Measurements from ENCODE around the gene KIAA1586. TPM values are rescaled to one million over a fixed set of nuclear protein-coding genes. Genes with fewer than 3 reads are reported as not detected.
A peak's percentile ranks its signal among the peaks of the same experiment; 100 is the strongest.
"Not testable (repeated sequence)": the region's sequence is repeated elsewhere in the genome, so short reads cannot be mapped to it uniquely, and the experiment has no call there.

KIAA1586 gene, protein sequence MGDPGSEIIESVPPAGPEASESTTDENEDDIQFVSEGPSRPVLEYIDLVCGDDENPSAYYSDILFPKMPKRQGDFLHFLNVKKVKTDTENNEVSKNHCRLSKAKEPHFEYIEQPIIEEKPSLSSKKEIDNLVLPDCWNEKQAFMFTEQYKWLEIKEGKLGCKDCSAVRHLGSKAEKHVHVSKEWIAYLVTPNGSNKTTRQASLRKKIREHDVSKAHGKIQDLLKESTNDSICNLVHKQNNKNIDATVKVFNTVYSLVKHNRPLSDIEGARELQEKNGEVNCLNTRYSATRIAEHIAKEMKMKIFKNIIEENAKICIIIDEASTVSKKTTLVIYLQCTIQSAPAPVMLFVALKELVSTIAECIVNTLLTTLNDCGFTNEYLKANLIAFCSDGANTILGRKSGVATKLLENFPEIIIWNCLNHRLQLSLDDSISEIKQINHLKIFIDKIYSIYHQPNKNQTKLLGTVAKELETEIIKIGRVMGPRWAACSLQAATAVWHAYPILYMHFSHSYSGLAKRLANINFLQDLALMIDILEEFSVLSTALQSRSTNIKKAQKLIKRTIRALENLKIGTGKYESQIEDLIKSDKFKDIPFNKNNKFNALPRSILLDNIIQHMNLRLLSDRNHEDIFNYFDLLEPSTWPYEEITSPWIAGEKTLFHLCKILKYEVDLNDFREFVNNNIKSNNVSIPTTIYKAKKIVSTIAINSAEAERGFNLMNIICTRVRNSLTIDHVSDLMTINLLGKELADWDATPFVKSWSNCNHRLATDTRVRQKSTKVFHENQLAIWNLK
- 10.5 and 11.0 TPM in 2 replicates for total RNA-seq

DNA sequence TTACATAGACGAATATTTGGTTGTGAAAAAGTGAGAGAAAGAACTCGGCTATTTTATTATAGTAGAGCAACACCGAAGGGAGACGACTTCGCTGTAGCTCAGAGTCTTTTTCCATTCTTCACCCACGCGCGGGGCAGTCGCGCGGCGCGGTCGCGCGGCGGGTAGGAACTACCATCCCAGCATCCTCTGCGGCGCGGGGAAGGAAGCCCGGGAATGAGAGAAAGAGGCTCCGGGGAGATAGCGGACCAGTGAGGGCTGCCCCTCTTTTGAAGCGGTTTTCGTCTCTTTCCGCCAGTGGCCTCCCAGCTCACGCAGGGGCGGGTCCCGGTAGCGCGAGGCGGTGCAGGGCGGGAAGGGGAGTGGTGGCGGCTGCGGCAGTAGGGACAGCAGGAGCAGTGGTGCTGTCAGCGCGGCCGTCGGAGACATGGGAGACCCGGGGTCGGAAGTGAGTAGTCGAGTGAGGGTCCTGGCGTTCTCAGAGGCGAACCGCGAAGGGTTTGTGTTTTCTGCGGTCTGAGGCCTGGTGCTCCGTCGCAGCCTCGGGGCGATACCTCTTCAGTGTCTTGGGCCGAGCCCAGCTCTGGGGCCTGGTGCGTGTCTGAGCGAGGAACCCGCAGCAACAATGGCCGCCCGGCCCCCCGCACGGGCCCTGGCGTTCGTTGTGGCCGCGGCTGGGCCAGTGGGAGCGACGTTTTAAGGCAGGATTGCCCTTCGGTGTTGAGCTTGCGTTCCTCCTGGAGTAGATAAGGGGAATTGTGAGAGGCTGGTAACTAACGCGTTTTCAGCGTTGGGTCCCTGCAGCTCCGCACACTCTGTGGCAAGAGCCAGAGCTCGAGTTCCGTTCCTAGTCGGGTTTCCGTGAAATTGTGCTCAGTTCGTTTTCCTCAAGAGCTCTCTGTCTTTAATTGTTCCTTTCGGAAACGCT lies at the start of gene KIAA1586:
Gene KIAA1586 (plus strand): TSS at position 362 of the 925 bp plus-strand sequence. CDS start 63 bp downstream, at position 425.
- DNase-seq (ENCODE audit: low read depth in 2 of 2), result peak; percentile 70 to 90

DNA sequence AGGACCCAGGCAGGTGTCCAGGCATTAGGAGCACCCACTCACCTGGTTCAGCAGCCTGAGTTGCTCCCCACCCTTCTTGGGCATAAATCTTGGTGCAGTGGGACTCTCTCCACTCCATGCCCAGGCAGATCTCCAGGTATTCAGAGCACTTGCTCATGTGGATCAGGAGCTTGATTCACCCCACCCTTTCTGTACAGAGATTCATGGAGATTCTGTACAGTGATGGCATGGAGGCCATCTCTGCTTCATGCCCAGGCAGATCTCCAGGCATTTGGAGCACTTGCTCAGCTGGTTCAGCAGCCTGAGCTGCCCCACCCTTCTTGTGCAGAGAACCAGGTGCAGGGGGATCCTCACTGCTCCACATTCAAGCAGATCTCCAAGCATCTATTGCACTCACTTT lies 47.4 kb upstream of the KIAA1586 start:
- DNase-seq (ENCODE audit: low read depth in 2 of 2), result no peak

DNA sequence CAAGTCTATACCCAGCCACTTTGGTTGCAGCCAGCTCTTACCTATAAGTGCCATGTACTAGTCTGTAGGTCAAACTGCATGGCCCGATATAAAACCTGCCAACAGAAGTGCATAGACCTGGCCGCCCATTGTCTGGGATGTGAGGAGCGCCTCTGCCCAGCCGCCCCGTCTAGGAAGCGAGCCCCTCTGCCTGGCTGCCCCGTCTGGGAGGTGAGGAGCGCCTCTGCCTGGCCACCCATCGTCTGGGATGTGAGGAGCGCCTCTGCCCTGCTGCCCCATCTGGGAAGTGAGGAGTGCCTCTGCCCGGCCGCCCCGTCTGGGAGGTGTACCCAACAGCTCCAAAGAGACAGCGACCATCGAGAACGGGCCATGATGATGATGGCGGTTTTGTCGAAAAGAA lies 46.7 kb upstream of the KIAA1586 start:
- not testable (repeated sequence) for DNase-seq (ENCODE audit: low read depth in 2 of 2)

DNA sequence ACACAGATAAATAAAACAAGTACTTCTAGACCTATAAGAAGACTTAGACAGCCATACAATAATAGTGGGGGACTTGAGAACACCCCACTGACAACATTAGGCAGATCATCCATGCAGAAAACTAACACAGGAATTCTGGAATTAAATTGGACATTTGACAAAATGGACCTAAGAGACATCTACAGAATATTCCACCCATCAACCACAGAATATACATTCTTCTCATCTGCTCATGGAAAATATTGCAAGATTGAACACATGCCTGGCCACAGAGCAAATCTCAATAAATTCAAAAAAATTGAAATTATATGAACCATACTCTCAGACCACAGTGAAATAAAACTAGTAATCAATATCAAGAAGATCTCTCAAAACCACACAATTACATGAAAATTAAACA lies 44.3 kb upstream of the KIAA1586 start:
- no peak for DNase-seq (ENCODE audit: low read depth in 2 of 2)

DNA sequence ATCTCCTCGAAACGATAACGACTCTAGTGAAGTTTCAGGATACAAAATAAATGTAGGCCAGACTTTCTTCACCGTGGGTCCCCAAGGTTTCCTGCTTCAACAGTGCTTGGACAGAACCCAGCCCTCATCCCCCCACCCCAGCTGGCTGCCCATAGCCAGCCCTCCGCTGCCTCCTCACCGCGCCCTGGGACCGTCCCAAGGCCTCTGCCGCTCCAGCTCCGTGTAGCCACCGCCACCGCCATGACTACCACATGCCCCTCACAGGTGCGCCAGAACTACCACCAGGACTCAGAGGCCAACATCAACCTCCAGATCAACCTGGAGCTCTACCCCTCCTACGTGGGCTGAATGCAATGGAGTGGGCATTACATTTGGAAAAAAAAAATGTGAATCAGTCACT lies 42.2 kb upstream of the KIAA1586 start:
- DNase-seq (ENCODE audit: low read depth in 2 of 2), result no peak

DNA sequence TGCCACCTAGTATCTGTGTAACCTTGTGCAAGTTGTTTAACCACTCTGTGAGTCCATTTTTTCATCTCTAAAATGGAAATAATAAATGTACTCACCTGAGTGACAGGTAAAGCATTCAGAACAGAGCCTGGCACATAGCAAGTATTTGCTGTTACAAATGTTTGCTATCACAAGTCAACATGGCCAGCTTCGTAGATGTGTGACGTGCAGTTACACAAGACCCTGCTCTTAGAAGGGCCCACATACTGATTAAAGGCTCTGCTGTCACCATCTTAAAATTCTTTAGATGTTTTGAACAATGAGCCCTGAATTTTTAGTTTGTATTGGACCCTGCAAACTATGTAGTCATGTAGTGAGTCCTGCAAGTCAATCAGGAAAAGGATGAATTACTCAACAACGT lies 40.4 kb upstream of the KIAA1586 start:
- no peak for DNase-seq (ENCODE audit: low read depth in 2 of 2)

DNA sequence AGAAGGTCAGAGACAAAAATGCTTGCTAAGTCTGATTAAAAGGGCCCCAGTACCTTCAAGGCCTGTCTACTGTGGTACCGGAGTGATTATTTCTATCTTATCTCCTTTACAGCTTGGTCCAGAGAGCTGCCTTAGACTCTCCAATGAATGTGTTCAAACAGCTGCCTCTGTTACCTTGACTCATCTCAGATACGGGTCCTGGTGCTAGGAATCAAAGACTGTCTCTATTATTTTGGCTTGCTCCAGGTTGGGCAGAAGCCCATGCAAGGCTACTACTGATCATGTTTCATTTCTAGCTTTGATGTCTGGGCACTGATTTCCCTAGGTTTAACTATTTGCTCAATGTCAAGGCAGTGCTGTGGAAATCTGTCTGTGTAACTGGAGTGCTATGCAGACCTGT lies 38.4 kb upstream of the KIAA1586 start:
- DNase-seq (ENCODE audit: low read depth in 2 of 2), result not testable (repeated sequence)

DNA sequence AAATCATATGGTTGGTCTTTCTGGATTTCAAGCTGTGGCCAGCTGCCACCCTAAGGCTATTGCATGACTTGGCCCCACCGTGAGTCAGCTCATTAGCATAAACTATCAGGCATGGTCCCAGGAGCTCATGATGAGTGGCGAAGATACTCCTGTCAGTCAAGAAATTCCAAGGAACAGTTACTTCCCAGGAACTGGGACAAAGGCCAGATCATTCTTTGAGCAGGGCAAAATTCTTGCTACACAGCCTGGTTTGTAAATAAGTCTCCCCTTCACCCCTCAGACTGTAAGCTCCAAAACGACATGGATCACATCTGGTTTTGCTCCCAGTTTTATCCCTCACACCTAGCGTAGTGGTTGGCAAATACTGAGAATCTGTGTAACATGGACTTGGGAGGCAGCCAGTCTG lies 33.0 kb upstream of the KIAA1586 start:
- no peak for DNase-seq (ENCODE audit: low read depth in 2 of 2)

DNA sequence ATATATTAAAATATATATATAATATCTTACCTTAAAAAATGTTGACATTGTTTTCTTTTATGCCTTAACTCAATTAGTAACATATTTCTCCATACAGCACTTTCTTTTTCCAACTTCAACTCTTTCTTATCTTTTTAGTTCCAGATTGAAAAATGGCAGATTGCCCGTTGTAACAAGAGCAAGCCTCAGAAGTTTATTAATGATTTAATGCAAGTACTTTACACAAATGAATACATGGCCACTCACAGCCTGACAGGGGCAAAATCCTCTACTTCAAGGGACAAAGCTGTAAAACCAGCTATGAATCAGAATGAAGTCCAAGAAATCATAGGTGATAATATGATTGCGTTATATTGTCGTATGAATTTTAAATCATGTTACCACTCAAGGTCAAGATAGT lies 29.4 kb upstream of the KIAA1586 start:
- no peak for DNase-seq (ENCODE audit: low read depth in 2 of 2)

DNA sequence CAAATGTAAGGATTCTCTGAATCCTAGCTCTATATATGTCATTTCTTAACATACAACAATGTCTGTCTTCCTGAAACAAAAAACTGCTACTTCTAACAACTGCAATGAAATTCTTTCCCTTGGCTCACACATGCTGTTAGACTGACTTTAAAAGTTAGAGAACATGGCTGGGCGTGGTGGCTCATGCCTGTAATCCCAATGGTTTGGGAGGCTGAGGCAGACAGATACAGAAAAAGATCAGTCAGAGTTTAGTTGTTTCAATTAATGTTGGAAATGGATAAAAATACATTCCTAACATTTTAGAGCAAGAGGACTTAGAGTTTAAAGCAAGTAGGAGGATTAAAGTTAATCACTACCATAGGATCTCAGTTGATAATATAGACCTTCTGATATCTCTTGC lies 28.7 kb upstream of the KIAA1586 start:
- no peak for DNase-seq (ENCODE audit: low read depth in 2 of 2)

DNA sequence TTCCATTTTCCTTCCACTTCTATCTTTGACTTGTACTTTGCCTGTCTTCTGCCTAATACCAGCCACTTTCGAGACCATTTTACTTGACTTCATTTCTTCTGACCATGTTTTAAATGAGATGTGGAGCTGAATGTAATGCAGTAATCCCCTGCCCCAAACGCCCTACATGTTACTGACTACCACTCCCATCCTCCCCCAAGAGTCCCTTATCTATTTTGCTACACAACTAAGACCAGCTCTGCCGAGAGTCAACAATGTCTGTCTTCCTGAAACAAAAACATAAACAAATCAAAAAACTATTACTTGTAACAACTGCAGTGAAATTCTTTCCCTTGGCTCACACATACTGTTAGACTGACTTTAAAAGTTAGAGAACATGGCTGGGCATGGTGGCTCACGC lies 27.1 kb upstream of the KIAA1586 start:
- DNase-seq (ENCODE audit: low read depth in 2 of 2), result no peak

DNA sequence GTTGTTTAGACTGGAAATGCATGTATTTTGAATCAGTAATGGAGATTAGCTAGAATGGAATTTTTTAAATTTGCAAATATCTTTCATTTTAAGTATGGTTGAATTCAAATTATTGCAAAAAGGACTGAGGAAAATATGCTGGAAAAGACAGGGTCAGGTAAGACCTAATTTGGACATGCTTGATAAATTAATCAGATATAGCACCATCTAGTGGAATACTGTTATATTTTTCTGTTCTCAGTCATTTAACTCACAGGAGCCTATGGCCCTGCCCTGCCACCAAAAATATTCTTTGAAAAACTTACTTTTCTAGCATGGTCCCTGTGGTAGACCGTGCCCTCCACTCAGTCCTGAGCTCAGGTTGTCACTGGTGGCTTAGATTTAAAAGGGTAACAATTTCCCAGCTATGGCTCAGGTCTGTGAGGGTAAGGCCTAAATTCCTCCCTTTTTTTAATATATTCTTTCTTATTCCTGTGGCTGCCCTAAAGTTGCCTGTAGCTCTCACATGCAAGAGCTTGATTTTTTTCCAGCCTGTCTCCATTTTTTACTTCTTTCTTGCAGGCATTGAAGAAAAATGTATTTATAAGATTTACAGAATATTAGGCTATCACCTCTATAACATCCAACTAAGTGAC lies 25.3 kb upstream of the KIAA1586 start:
- DNase-seq (ENCODE audit: low read depth in 2 of 2), result peak; percentile 28 to 53

DNA sequence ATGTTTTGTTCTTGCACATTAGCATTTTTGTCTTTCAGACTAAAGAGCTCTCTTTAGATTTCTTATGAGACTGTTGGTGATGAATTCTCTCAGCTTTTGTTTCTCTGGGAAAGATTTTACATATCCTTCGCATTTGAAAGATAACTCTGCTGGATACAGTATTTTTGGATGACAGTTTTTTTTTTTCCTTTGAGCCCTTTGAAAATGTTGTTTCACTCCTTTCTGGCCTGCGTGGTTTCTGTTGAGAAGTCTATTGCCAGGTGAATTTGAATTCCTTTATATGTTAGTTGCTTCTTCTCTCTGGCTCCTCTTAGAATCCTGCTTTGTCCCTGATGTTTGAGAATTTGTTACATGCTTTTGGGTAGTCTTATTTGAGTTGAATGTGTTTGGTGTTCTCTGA lies 22.2 kb upstream of the KIAA1586 start:
- DNase-seq (ENCODE audit: low read depth in 2 of 2), result no peak

DNA sequence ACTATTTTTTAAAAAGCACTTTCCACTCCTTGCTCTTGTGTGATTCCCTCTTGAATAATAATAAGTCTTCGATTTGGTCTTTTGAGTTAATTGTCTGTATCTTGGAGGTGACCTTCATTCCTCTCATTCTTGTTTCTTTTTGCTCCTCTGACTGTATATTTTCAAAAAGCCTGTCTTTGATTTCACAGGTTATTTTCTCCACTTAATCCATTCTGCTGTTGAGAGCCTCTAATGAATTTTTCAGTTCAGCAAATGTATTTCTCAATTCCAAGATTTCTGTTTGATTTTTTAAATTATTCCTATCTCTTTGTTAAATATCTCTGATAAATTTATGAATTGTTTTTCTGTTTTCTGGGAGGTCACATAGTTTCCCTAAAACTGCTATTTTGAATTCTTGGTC lies 21.7 kb upstream of the KIAA1586 start:
- DNase-seq (ENCODE audit: low read depth in 2 of 2), result no peak

DNA sequence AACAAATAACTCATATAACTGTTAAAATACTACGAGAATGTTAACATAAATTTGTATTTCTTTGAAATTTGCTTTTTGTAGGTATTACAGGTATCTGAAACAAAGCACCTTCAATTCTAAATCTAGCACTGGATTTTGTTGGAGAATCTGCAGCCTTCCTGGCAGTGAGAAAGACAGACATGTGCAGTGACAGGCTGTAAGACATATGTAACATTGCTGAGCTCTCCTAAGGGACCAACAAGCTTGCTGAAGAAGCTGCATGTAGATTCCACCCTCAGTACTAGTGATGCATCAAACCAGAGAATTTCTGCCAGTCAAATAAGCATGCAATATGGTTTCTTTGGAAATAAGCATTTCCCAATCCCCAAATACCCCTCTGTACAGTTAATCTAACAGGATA lies 20.5 kb upstream of the KIAA1586 start:
- no peak for DNase-seq (ENCODE audit: low read depth in 2 of 2)

DNA sequence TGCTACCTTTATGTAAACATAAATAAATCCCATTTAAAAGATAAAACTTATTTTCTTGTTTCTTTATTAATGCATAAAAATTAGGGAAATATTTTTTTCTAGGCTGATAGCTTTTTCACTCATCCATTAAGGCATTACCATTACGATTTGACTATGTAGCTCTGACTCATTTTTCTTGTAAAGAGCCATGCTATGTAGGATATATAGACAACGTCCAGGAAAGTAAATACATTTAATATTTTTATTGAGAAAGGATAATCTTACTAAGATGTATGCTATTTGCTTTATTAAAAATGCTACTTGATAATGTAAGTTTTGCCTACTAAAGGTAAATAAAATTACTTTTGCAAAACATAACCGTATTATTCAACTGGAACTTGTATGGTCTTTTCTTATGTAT lies 19.2 kb upstream of the KIAA1586 start:
- DNase-seq (ENCODE audit: low read depth in 2 of 2), result no peak

DNA sequence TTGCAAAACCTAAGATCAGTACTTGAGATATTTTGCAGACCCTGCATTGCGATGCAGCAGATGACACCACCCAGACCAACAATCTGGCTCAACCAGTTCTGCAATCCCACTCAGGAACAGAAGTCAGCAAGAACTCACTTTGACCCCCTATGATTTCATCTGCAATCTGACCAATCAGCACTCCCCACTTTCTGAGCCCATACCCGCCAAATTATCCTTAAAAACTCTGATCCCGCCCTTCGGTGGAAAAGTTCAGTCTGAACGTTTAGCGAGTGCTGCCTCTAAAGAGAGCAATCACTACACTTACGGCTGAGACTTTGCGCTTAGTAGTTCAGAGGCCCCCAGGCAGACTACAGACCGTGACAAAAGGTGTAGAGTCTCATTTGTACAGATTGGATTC lies 17.3 kb upstream of the KIAA1586 start:
- no peak for DNase-seq (ENCODE audit: low read depth in 2 of 2)

DNA sequence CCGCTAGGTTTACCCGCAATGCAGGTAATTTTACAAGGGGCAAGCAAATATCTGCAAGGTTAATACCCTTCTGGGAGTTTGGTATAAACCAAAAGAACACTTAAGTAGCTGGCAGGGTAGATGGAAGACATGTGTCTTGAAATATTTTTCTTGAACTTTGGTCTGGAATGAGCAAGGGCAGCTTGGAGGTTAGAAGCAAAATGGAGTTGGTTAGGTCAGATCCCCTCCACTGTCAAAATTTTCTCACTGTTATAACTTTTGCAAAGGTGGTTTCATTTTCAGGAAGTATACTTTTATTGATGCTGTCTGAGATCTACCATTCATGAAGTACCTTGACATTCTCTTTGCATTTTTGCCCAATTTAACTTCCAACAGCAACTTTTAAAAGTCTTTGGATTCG lies 13.3 kb upstream of the KIAA1586 start:
- no peak for DNase-seq (ENCODE audit: low read depth in 2 of 2)

DNA sequence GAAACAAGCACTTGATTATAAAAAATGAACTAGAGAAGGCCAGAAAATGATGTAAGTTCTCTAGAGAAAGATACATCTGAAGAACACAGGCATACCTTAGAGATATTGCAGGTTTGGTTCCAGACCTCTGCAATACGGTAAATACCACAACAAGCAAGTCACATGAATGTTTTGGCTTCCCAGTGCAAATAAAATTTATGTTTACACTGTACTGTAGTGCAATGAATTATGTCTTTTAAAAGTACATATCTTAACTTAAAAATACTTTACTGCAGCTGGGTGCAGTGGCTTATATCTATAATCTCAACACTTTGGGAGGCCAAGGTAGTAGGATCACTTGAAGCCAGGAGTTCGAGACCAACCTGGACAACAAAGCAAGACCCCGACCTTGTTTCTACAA lies 10.9 kb upstream of the KIAA1586 start:
- DNase-seq (ENCODE audit: low read depth in 2 of 2), result no peak

DNA sequence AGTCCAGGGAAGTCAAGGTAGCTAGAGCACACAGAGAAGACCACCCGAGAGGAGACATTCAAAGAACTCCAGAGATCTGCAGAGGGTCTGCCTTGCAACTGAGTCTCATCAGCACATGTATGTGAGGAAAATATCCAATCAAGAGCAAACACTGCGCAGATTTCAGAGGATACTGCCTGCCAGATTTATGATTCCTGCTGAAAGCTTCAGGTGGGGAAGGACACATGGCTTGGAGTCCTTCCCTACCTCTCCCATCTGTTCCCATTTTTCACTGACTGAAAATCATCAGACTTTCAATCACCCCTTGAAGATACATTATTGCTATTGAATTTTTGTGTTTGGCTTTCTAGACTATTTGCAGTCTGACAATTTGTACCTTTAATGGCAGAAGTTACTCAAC lies 7.6 kb upstream of the KIAA1586 start:
- no peak for DNase-seq (ENCODE audit: low read depth in 2 of 2)

DNA sequence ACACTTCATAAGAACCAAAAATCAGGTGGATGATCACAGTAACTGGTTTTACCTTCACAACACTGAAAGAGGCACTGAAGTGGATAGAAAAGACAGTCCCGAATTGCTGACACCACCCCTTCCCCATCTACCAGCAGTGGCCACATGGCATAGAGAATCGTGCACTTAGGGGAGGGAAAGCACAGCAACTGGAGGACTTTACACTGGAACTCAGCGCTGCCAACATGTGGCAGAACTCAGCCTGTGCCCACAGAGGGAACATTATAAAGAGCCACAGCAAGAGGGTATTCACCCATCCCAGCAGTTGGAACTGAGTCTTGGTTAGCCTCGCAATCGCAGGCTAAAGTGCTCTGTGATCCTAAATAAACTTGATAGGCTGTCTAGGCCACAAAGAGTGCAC lies 6.5 kb upstream of the KIAA1586 start:
- peak in 1 of 2 donors; percentile 5 for DNase-seq (ENCODE audit: low read depth in 2 of 2)
